ENCODE data around the gene CCP110.

DNA sequence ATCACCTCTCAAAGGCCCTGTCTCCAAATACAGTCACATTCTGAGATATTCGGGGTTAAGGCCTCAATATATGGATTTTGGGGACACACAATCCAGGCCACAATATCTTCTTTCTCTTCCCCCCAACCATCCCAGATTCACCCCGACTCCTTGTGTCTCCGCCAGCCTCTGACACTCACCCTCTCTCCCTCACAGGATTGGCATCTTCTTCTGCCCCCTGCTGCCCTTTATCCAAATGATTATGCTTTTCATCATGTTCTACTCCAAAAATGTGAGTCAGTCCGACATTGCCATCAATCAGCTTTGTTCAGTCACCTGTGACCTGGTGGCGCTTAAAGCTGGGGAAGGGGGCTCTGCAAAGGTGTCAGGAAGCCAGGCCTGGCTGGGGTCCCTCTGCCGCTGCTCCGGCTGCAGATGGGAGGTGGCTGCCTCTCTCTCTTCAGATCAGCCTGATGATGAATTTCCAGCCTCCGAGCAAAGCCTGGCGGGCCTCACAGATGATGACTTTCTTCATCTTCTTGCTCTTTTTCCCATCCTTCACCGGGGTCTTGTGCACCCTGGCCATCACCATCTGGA lies 36.9 kb upstream of the CCP110 start:
- TF ChIP-seq POLR2A (IDR thresholded peaks at IDR 0.05) (no peak), CTCF (IDR thresholded peaks at IDR 0.05) (no peak)
